HCT116 (cell line): Measurements from ENCODE around the gene SSTR5.

Experiments used
- SP1 ChIP-seq: IDR thresholded peaks from 2 replicates; pipeline ENCODE4 v1.6.1; 2012; ENCODE audit warnings: low read depth
- TF ChIP-seq, protein P1 (sequence below): IDR thresholded peaks from 2 replicates; pipeline ENCODE4 v1.6.1; 2012

- no peak for TF ChIP-seq SP1
- TF ChIP-seq, protein P1, sequence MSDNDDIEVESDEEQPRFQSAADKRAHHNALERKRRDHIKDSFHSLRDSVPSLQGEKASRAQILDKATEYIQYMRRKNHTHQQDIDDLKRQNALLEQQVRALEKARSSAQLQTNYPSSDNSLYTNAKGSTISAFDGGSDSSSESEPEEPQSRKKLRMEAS, result no peak
These were observed 25.4 kb upstream of the SSTR5 start for GRCh38 chr16:1047123-1047522.
